ENCODE results near the gene LRP5. TPM values are rescaled to one million over a fixed set of nuclear protein-coding genes. Genes with fewer than 3 reads are reported as not detected.

Gene LRP5
- total and polyA plus RNA-seq, 9 donors: 3.1 to 63.8 (median 47.2) TPM

- TF ChIP-seq EP300 (IDR thresholded peaks at IDR 0.05): no peak
- TF ChIP-seq CTCF (IDR thresholded peaks at IDR 0.05): no peak
- TF ChIP-seq POLR2A (IDR thresholded peaks at IDR 0.05): no peak
- Histone ChIP-seq H3K27me3 (no peaks in the 10 kb centered on the region), H3K4me1 (ENCODE audit: insufficient read depth) (peaks cover 22% of the 10 kb centered on the region), H3K36me3 (no peaks in the 10 kb centered on the region), H3K27ac (peak overlapping the region in 1 of 2 donors; percentile 53), H3K4me3 (no peak overlapping the region), H3K9me3 (no peaks in the 10 kb centered on the region)
- peak in 1 of 5 donors; percentile 46 for DNase-seq
- intact Hi-C loops (cut with DNase I): no loop called here
- WGBS, 3 donors: 33 to 62% (median 48%) methylated on average over 16 of the region's 16 CpGs
Measured at GRCh38 chr11:68330700-68331337, 18.4 kb downstream of the LRP5 start.

GRCh38 chr11:68331338-68331947 is 19.1 kb downstream of the LRP5 start:
- Histone ChIP-seq H3K4me1 (ENCODE audit: insufficient read depth) (peaks cover 22% of the 10 kb centered on the region), H3K27ac (peak overlapping the region in 1 of 2 donors; percentile 53), H3K9me3 (no peaks in the 10 kb centered on the region), H3K36me3 (no peaks in the 10 kb centered on the region), H3K27me3 (no peaks in the 10 kb centered on the region), H3K4me3 (no peak overlapping the region)
- DNase-seq: peak in 1 of 5 donors; percentile 36
- intact Hi-C loops (cut with DNase I): no loop called here
- TF ChIP-seq POLR2A (IDR thresholded peaks at IDR 0.05) (no peak), EP300 (IDR thresholded peaks at IDR 0.05) (no peak)
- 28 to 47% (median 34%) methylated on average over 14 of the region's 14 CpGs for WGBS, 3 donors

GRCh38 chr11:68332186-68332585 is 19.8 kb downstream of the LRP5 start:
- TF ChIP-seq CTCF (IDR thresholded peaks at IDR 0.05) (no peak), POLR2A (IDR thresholded peaks at IDR 0.05) (no peak), EP300 (IDR thresholded peaks at IDR 0.05) (no peak)
- Histone ChIP-seq H3K36me3 (no peaks in the 10 kb centered on the region), H3K4me3 (no peak overlapping the region), H3K27me3 (no peaks in the 10 kb centered on the region), H3K4me1 (ENCODE audit: insufficient read depth) (peaks cover 22% of the 10 kb centered on the region), H3K9me3 (no peaks in the 10 kb centered on the region), H3K27ac (no peak overlapping the region)
- WGBS, 3 donors: 93 to 94% (median 93%) methylated on average over 9 of the region's 9 CpGs
- intact Hi-C loops (cut with DNase I): no loop called here
- DNase-seq: no peak

- Histone ChIP-seq H3K36me3 (no peaks in the 10 kb centered on the region), H3K4me3 (no peak overlapping the region), H3K9me3 (no peaks in the 10 kb centered on the region), H3K27me3 (no peaks in the 10 kb centered on the region), H3K4me1 (ENCODE audit: insufficient read depth) (peaks cover 25% of the 10 kb centered on the region), H3K27ac (no peak overlapping the region)
- intact Hi-C loops (cut with DNase I): no loop called here
- DNase-seq: no peak
- TF ChIP-seq CTCF (IDR thresholded peaks at IDR 0.05): no peak
- no peak for TF ChIP-seq POLR2A (IDR thresholded peaks at IDR 0.05)
- no peak for TF ChIP-seq EP300 (IDR thresholded peaks at IDR 0.05)
- WGBS, 3 donors: 84 to 88% (median 86%) methylated on average over 4 of the region's 4 CpGs
Measured at GRCh38 chr11:68333173-68333572, 20.8 kb downstream of the LRP5 start.

GRCh38 chr11:68334923-68335322 is 22.5 kb downstream of the LRP5 start:
- Histone ChIP-seq H3K4me3 (no peak overlapping the region), H3K9me3 (no peaks in the 10 kb centered on the region), H3K36me3 (no peaks in the 10 kb centered on the region), H3K27ac (no peak overlapping the region), H3K27me3 (no peaks in the 10 kb centered on the region), H3K4me1 (ENCODE audit: insufficient read depth) (peaks cover 17% of the 10 kb centered on the region)
- intact Hi-C loops (cut with DNase I): no loop called here
- WGBS, 3 donors: 93 to 95% (median 94%) methylated on average over 4 of the region's 4 CpGs
- TF ChIP-seq CTCF (IDR thresholded peaks at IDR 0.05): no peak
- no peak for DNase-seq

All from ovary (tissue), 9 donors.